HCT116 (cell line): ENCODE results near the gene SNRPA. TPM values are rescaled to one million over a fixed set of nuclear protein-coding genes. Genes with fewer than 3 reads are reported as not detected.
A peak's percentile ranks its signal among the peaks of the same experiment; 100 is the strongest.

Source experiments
- ATAC-seq: fragments of 200-7000 bp; cut with Tn5 transposase; 2 replicates; pipeline ENCODE4 v1.9.1; 2020; ENCODE audit warnings: mild to moderate bottlenecking, moderate library complexity
- BruUV-seq: library from RNA; stranded (reverse); fragments of 400-500 nt; replicated peaks from 2 replicates; lab custom pipeline; 2021; lab: Mats Ljungman, UMichigan
- CTCF ChIA-PET: fragments of 300-600 bp; sonication (Branson Sonifier 250); formaldehyde crosslinking; loops from one replicate; lab custom pipeline; 2021; ENCODE audit warnings: antibody characterized with exemption; lab: Charles Lee
- POLR2A ChIA-PET: fragments of 300-600, 350-600 bp; sonication (Branson Sonifier 250); formaldehyde crosslinking; loops from one replicate; lab custom pipeline; 2021; ENCODE audit warnings: antibody characterized with exemption; lab: Charles Lee
- RAD21 ChIA-PET, 2 experiments: fragments of 300-600 bp; sonication (Branson Sonifier 250); formaldehyde crosslinking; loops; one replicate each; lab custom pipeline; 2023; ENCODE audit warnings: low total read pairs in 2 of 2; ENCODE audit not compliant: uncharacterized antibody in 2 of 2, unreplicated experiment in 2 of 2, low non-redundant PET in 1 of 2; lab: Charles Lee
- DNase-seq: peaks from one replicate; pipeline ENCODE4 v3.0.0-alpha.2; 2010; ENCODE audit warnings: low read depth, low spot score
- H2AFZ ChIP-seq: fragments of 200-600 bp; shearing (Covaris generic), sonication (generic); 2 replicates; pipeline ENCODE4 v1.6.1; 2017; ENCODE audit warnings: low read depth, mixed run types, mixed read lengths, antibody characterized with exemption, low read length; ENCODE audit not compliant: poor library complexity, severe bottlenecking
- H3K27ac ChIP-seq: 2 replicates; pipeline ENCODE4 v1.5.1; 2012; ENCODE audit warnings: low read depth, low read length
- H3K27me3 ChIP-seq: fragments of 200-600 bp; sonication (generic); 2 replicates; pipeline ENCODE4 v1.6.1; 2016; ENCODE audit warnings: mixed run types, low read length, mixed read lengths; ENCODE audit not compliant: insufficient read depth
- H3K36me3 ChIP-seq, 2 experiments: fragments of 200-500 bp in 1 of 2; fragments of 200-600 bp in 1 of 2; sonication (Bioruptor generic) in 1 of 2; sonication (generic) in 1 of 2; 2 replicates each; pipeline versions ENCODE4 v1.5.1 to v1.6.1; 2014 to 2016; ENCODE audit warnings: low read length in 2 of 2, inconsistent platforms in 1 of 2, mixed read lengths in 1 of 2, mixed run types in 1 of 2; ENCODE audit not compliant: insufficient read depth in 2 of 2, control insufficient read depth in 1 of 2
- H3K4me1 ChIP-seq, 2 experiments: fragments of 200-600 bp in 1 of 2; sonication (generic) in 1 of 2; 2 replicates each; pipeline versions ENCODE4 v1.5.1 to v1.6.1; 2012 to 2017; ENCODE audit warnings: low read length in 2 of 2, inconsistent platforms in 1 of 2, mild to moderate bottlenecking in 1 of 2, mixed read lengths in 1 of 2, mixed run types in 1 of 2, moderate library complexity in 1 of 2; ENCODE audit not compliant: insufficient read depth in 2 of 2, control insufficient read depth in 1 of 2
- H3K4me2 ChIP-seq: fragments of 200-600 bp; sonication (generic); 2 replicates; pipeline ENCODE4 v1.6.1; 2017; ENCODE audit warnings: mixed run types, low read length, mixed read lengths
- H3K4me3 ChIP-seq, 2 experiments: fragments of 200-600 bp in 1 of 2; sonication (generic) in 1 of 2; replicated peaks in 1 of 2; 2 replicates each; pipeline ENCODE4 v1.5.1; 2011 to 2016; ENCODE audit warnings: low read length in 2 of 2, control low read depth in 1 of 2, low read depth in 1 of 2, mild to moderate bottlenecking in 1 of 2, mixed read lengths in 1 of 2, mixed run types in 1 of 2
- H3K79me2 ChIP-seq: fragments of 200-600 bp; sonication (generic); 2 replicates; pipeline ENCODE4 v1.6.1; 2017; ENCODE audit warnings: mild to moderate bottlenecking, mixed run types, low read length, moderate library complexity, mixed read lengths; ENCODE audit not compliant: insufficient read depth
- H3K9ac ChIP-seq: fragments of 200-600 bp; sonication (generic); 2 replicates; pipeline ENCODE4 v1.6.1; 2016; ENCODE audit warnings: low read length, mixed read lengths
- H3K9me2 ChIP-seq: fragments of 200-600 bp; sonication (generic), shearing (Covaris generic); 2 replicates; pipeline ENCODE4 v1.6.1; 2017; ENCODE audit warnings: mixed run types, mild to moderate bottlenecking, moderate library complexity; ENCODE audit not compliant: insufficient read depth
- H3K9me3 ChIP-seq, 2 experiments: fragments of 200-500 bp in 1 of 2; fragments of 200-600 bp in 1 of 2; sonication (Bioruptor generic) in 1 of 2; sonication (generic) in 1 of 2; 2 replicates each; pipeline ENCODE4 v1.6.1; 2014 to 2017; ENCODE audit warnings: low read length in 2 of 2, mixed read lengths in 2 of 2, inconsistent platforms in 1 of 2, low read depth in 1 of 2, mild to moderate bottlenecking in 1 of 2, mixed run types in 1 of 2, moderate library complexity in 1 of 2; ENCODE audit not compliant: control insufficient read depth in 1 of 2, insufficient read depth in 1 of 2
- H4K20me1 ChIP-seq: fragments of 200-600 bp; sonication (generic), shearing (Covaris generic); 2 replicates; pipeline ENCODE4 v1.6.1; 2017; ENCODE audit warnings: mixed run types, mild to moderate bottlenecking, moderate library complexity; ENCODE audit not compliant: insufficient read depth
- ATF3 ChIP-seq: IDR thresholded peaks from 2 replicates; pipeline ENCODE4 v1.6.1; 2012
- CBX3 ChIP-seq: IDR thresholded peaks from 2 replicates; pipeline ENCODE4 v1.6.1; 2012; ENCODE audit warnings: low read depth
- EGR1 ChIP-seq: IDR thresholded peaks from 2 replicates; pipeline ENCODE4 v1.6.1; 2012; ENCODE audit warnings: low read depth
- EZH2phosphoT487 ChIP-seq: fragments of 200-600 bp; IDR thresholded peaks from 2 replicates; pipeline ENCODE4 v1.6.1; 2018; ENCODE audit warnings: antibody characterized with exemption, borderline replicate concordance
- FOSL1 ChIP-seq: IDR thresholded peaks from 2 replicates; pipeline ENCODE4 v1.6.1; 2012; ENCODE audit warnings: low read depth
- JUND ChIP-seq: IDR thresholded peaks from 2 replicates; pipeline ENCODE4 v1.6.1; 2012
- MAX ChIP-seq: IDR thresholded peaks from 2 replicates; pipeline ENCODE4 v1.6.1; 2012
- POLR2A ChIP-seq: IDR thresholded peaks from 2 replicates; pipeline ENCODE4 v1.7.0; 2011; ENCODE audit warnings: borderline replicate concordance; ENCODE audit not compliant: insufficient read depth, insufficient read length; ENCODE audit errors: extremely low read depth
- POLR2AphosphoS5 ChIP-seq: IDR thresholded peaks from 2 replicates; pipeline ENCODE4 v1.6.1; 2011; ENCODE audit warnings: mild to moderate bottlenecking, low read depth, low read length, moderate library complexity
- REST ChIP-seq: IDR thresholded peaks from 2 replicates; pipeline ENCODE4 v1.6.1; 2012; ENCODE audit warnings: low read depth
- SIN3A ChIP-seq: IDR thresholded peaks from 2 replicates; pipeline ENCODE4 v1.6.1; 2012; ENCODE audit warnings: low read depth
- SP1 ChIP-seq: IDR thresholded peaks from 2 replicates; pipeline ENCODE4 v1.6.1; 2012; ENCODE audit warnings: low read depth
- SRF ChIP-seq: IDR thresholded peaks from 2 replicates; pipeline ENCODE4 v1.6.1; 2012; ENCODE audit warnings: low read depth
- TCF7L2 ChIP-seq: IDR thresholded peaks from 2 replicates; pipeline ENCODE4 v1.7.0; 2011; ENCODE audit warnings: borderline replicate concordance, inconsistent platforms; ENCODE audit not compliant: insufficient read depth, insufficient read length; ENCODE audit errors: extremely low read depth
- YY1 ChIP-seq: IDR thresholded peaks from 2 replicates; pipeline ENCODE4 v1.6.1; 2011; ENCODE audit warnings: low read length, low read depth, moderate library complexity, mild to moderate bottlenecking; ENCODE audit not compliant: insufficient replicate concordance; ENCODE audit errors: extremely low read depth
- ZBTB33 ChIP-seq: IDR thresholded peaks from 2 replicates; pipeline ENCODE4 v1.6.1; 2011; ENCODE audit warnings: mild to moderate bottlenecking, low read length, moderate library complexity; ENCODE audit not compliant: insufficient replicate concordance; ENCODE audit errors: extremely low read depth
- ZFX ChIP-seq: fragments of 450-650 bp; IDR thresholded peaks from 2 replicates; pipeline ENCODE4 v1.6.1; 2017
- intact Hi-C: fragments of 100-400 bp; cut with micrococcal nuclease; formaldehyde crosslinking; loops from 2 replicates; pipeline ENCODE4 v1.10.0; 2022
- total RNA-seq: library from RNA; stranded (reverse); gene quantifications from one replicate; pipeline ENCODE4 v1.2.1, GENCODE V29; 2021; ENCODE audit not compliant: unreplicated experiment

SNRPA gene
- total RNA-seq, 1 experiment from 2014 or later: 170 TPM

- Histone ChIP-seq H3K4me1 (peaks cover 7 to 27% of the 10 kb centered on the region in 2 experiments; a peak in 3 of 4 replicates), H2AFZ (no peak overlapping the region), H3K9me3 (no peaks in the 10 kb centered on the region), H3K9me2 (no peaks in the 10 kb centered on the region), H3K27ac (no peak overlapping the region), H4K20me1 (0 out of 2 replicates have a peak, but pooled peaks cover 3% of the 10 kb centered on the region), H3K36me3 (peaks cover 33 to 60% of the 10 kb centered on the region in 2 experiments), H3K4me2 (peak overlapping the region; percentile 3; the same call in 1 of the 2 replicates), H3K27me3 (no peaks in the 10 kb centered on the region), H3K9ac (0 out of 2 replicates have a peak overlapping the region, but pooled peaks have one; percentile 0), H3K4me3 (no peak overlapping the region), H3K79me2 (peaks cover 85% of the 10 kb centered on the region)
- TF ChIP-seq YY1 (no peak), SIN3A (no peak), REST (no peak), SRF (no peak), ATF3 (no peak), MAX (no peak), POLR2AphosphoS5 (no peak), FOSL1 (no peak), POLR2A (no peak), JUND (no peak), SP1 (no peak), ZBTB33 (no peak), CBX3 (no peak), TCF7L2 (no peak), ZFX (no peak), EGR1 (no peak), EZH2phosphoT487 (no peak)
- DNase-seq (no peak), ATAC-seq (no peak)
- ChIA-PET POLR2A (interaction anchor here (0.7 to 1.1 kb wide), 2 partner anchors 24 to 91 kb away, joined by 3 read pairs; no protein-coding TSS in a partner anchor), RAD21 (no interaction called here), CTCF (no interaction called here)
- intact Hi-C loops: no loop called here
- no TSS peak for BruUV-seq
These were observed 3.7 kb downstream of the SNRPA start for GRCh38 chr19:40754611-40755247.
